ENCODE measurements around the gene TMEM62. TPM values are rescaled to one million over a fixed set of nuclear protein-coding genes. Genes with fewer than 3 reads are reported as not detected.

TMEM62 gene
- total RNA-seq, 4 donors from 2014 or later = 37.1 to 50.0 (median 42.6) TPM

DNA sequence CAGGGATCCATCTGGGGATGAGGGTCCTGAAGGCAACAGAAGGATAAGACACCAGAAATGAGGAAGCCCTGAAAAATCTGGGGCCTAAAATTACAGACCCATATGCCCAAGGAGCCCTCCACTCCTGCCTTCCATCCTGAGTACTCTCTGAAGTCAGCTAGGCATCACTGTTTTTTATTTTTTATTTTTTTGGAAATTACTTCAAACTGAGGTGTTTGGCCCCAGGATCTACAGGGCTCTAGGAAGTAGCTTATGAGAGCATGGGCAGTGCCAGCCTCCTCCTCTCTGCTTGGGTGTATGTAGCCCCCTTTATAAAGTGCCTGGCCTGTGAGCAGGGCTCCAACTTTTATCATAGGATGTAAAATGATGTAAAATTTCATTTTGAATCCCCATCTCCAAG is 79.6 kb downstream of the TMEM62 start:
- peaks cover 0 to 3% of the 10 kb centered on the region in 2 donors for H3K4me1 ChIP-seq
- H3K27ac ChIP-seq = no peak overlapping the region
- H3K9me3 ChIP-seq = no peaks in the 10 kb centered on the region
- H3K4me3 ChIP-seq (replicated peaks in 1 of 3) = no peak overlapping the region
- H3K27me3 ChIP-seq = no peaks in the 10 kb centered on the region
- H3K36me3 ChIP-seq = no peaks in the 10 kb centered on the region
- intact Hi-C loops (cut with DNase I) = no loop called here
- no peak for DNase-seq
- no peak for TF ChIP-seq POLR2A (IDR thresholded peaks at IDR 0.05)
- TF ChIP-seq, protein P1, sequence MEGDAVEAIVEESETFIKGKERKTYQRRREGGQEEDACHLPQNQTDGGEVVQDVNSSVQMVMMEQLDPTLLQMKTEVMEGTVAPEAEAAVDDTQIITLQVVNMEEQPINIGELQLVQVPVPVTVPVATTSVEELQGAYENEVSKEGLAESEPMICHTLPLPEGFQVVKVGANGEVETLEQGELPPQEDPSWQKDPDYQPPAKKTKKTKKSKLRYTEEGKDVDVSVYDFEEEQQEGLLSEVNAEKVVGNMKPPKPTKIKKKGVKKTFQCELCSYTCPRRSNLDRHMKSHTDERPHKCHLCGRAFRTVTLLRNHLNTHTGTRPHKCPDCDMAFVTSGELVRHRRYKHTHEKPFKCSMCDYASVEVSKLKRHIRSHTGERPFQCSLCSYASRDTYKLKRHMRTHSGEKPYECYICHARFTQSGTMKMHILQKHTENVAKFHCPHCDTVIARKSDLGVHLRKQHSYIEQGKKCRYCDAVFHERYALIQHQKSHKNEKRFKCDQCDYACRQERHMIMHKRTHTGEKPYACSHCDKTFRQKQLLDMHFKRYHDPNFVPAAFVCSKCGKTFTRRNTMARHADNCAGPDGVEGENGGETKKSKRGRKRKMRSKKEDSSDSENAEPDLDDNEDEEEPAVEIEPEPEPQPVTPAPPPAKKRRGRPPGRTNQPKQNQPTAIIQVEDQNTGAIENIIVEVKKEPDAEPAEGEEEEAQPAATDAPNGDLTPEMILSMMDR (IDR thresholded peaks at IDR 0.05) = no peak

- no peak overlapping the region for H3K4me3 ChIP-seq (replicated peaks in 1 of 3)
- 81 to 100% methylated on average over 2 to 5 of the region's 5 CpGs for WGBS, 2 donors
- TF ChIP-seq POLR2A (IDR thresholded peaks at IDR 0.05) = no peak
- TF ChIP-seq, protein P1 (IDR thresholded peaks at IDR 0.05) = no peak
- no peaks in the 10 kb centered on the region for H3K27me3 ChIP-seq
- no peaks in the 10 kb centered on the region for H3K9me3 ChIP-seq
- intact Hi-C loops (cut with DNase I) = no loop called here
- DNase-seq = no peak
- H3K4me1 ChIP-seq = no peaks in the 10 kb centered on the region
- no peaks in the 10 kb centered on the region for H3K36me3 ChIP-seq
- no peak overlapping the region for H3K27ac ChIP-seq
These were observed 80.1 kb downstream of the TMEM62 start for GRCh38 chr15:43213466-43213865.

- Histone ChIP-seq H3K4me1 (no peaks in the 10 kb centered on the region), H3K36me3 (no peaks in the 10 kb centered on the region), H3K4me3 (replicated peaks in 1 of 3) (no peak overlapping the region), H3K9me3 (no peaks in the 10 kb centered on the region), H3K27ac (no peak overlapping the region), H3K27me3 (no peaks in the 10 kb centered on the region)
- WGBS, 2 donors = 76 to 79% methylated on average over 8 of the region's 8 CpGs
- intact Hi-C loops (cut with DNase I) = no loop called here
- DNase-seq = no peak
- TF ChIP-seq, protein P1 (IDR thresholded peaks at IDR 0.05) = no peak
- no peak for TF ChIP-seq POLR2A (IDR thresholded peaks at IDR 0.05)
These were observed 80.8 kb downstream of the TMEM62 start for GRCh38 chr15:43214169-43214568.

DNA sequence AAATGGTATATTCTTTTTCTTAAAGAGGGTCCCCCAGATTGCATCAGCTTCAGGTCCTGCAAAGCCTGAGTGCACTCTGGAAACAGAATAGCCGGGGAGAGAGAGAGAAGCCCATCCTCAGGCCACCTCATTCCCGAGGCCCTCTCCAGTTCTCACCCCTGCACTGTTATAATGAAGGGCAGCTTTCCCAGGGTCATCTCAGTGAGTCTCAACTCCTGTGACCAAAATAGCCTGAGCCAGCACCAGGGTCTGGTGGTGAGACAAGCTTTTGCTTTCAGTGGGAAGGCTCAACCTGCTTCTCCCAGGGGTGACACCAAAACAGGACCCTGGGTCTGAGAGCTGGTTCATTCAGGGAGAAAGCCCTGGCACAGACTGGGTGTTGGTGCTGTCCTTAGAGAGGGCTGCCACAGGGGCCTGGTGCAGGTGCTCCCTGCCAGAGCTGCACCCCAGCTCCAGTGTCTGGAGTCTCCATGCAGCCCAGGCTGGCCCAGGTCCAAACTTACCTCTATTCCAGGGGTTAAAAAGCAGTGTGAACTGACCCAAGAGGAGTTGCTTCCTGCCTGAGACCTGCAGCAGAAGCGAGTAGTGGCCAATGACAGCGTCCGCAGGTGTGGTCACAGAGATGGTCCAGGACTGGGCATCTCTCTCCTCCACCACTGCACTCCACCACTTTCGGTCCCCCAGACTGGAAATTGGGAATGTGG is 81.4 kb downstream of the TMEM62 start:
- TF ChIP-seq, protein P1 (IDR thresholded peaks at IDR 0.05) = no peak
- no peak for TF ChIP-seq POLR2A (IDR thresholded peaks at IDR 0.05)
- 85 to 88% methylated on average over 6 of the region's 6 CpGs for WGBS, 2 donors

DNA sequence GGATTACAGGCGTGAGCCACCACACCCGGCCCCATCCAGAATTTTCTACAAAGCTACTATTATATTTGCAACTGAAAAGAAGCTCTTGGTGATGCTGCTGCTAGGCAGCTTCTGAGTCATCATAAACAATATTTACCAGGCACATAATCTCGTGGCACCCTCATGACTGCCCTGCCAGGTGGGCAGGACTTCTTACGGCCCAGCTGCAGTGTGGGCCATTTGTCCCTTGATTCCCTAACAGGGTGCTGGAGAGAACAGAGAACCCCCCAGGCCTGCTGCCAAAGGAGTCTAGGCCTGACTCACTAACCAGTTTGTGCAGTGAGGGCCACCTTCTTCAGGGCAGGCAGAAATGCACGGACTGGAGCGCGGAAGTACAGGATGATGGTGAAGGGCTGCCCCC is 82.6 kb downstream of the TMEM62 start:
- no peak for TF ChIP-seq POLR2A (IDR thresholded peaks at IDR 0.05)
- TF ChIP-seq, protein P1 (IDR thresholded peaks at IDR 0.05) = no peak
- Histone ChIP-seq H3K4me3 (replicated peaks in 1 of 3) (no peak overlapping the region), H3K9me3 (no peaks in the 10 kb centered on the region), H3K27me3 (no peaks in the 10 kb centered on the region), H3K4me1 (no peaks in the 10 kb centered on the region), H3K27ac (no peak overlapping the region), H3K36me3 (no peaks in the 10 kb centered on the region)
- DNase-seq = no peak
- 92 to 96% methylated on average over 7 of the region's 7 CpGs for WGBS, 2 donors
- intact Hi-C loops (cut with DNase I) = no loop called here

More for the DNA sequence above, 81.4 kb downstream of the TMEM62 start:
- Histone ChIP-seq H3K9me3 (no peaks in the 10 kb centered on the region), H3K4me1 (no peaks in the 10 kb centered on the region), H3K27ac (no peak overlapping the region), H3K27me3 (no peaks in the 10 kb centered on the region), H3K4me3 (replicated peaks in 1 of 3) (no peak overlapping the region), H3K36me3 (no peaks in the 10 kb centered on the region)
- intact Hi-C loops (cut with DNase I) = no loop called here
- DNase-seq = no peak
